HG03521 (cell line): Measurements from ENCODE around the gene PRRT3.
"Not testable (repeated sequence)": the region's sequence is repeated elsewhere in the genome, so short reads cannot be mapped to it uniquely, and the experiment has no call there.

ENCODE experiments used
- ATAC-seq: cut with Tn5 transposase; IDR thresholded peaks from one replicate; pipeline ENCODE4 v1.9.1; 2021; ENCODE audit warnings: mild to moderate bottlenecking, moderate library complexity; ENCODE audit not compliant: unreplicated experiment

Gene PRRT3

GRCh38 chr3:9947025-9947995, 4.9 kb downstream of the PRRT3 start:
- ATAC-seq: no peak

GRCh38 chr3:9946112-9947024, 5.8 kb downstream of the PRRT3 start:
- no peak for ATAC-seq

GRCh38 chr3:9945358-9945757, 6.8 kb downstream of the PRRT3 start:
- ATAC-seq: no peak

GRCh38 chr3:9944271-9944670, 7.9 kb downstream of the PRRT3 start:
- no peak for ATAC-seq

GRCh38 chr3:9942934-9943690, 9.1 kb downstream of the PRRT3 start:
- ATAC-seq: no peak

- ATAC-seq: no peak
Observed at GRCh38 chr3:9942164-9942563, 10.0 kb downstream of the PRRT3 start.

GRCh38 chr3:9940746-9941145, 11.5 kb downstream of the PRRT3 start:
- no peak for ATAC-seq

GRCh38 chr3:9939906-9940305, 12.3 kb downstream of the PRRT3 start:
- not testable (repeated sequence) for ATAC-seq

- ATAC-seq: no peak
Observed at GRCh38 chr3:9938966-9939365, 13.2 kb downstream of the PRRT3 start.

- ATAC-seq: no peak
Observed at GRCh38 chr3:9937486-9938238, 14.5 kb downstream of the PRRT3 start.

GRCh38 chr3:9935966-9936510, 16.2 kb downstream of the PRRT3 start:
- no peak for ATAC-seq

GRCh38 chr3:9934993-9935392, 17.2 kb downstream of the PRRT3 start:
- no peak for ATAC-seq

GRCh38 chr3:9934235-9934621, 18.0 kb downstream of the PRRT3 start:
- no peak for ATAC-seq

GRCh38 chr3:9933561-9934234, 18.5 kb downstream of the PRRT3 start, which contains the start of gene CRELD1:
TSS of gene CRELD1 (plus strand) at chr3:9933834. CDS start at chr3:9934439, 605 bp downstream.
- peak; percentile 86 for ATAC-seq

GRCh38 chr3:9932843-9933560, 19.2 kb downstream of the PRRT3 start:
- ATAC-seq: peak; percentile 58

- no peak for ATAC-seq
Observed at GRCh38 chr3:9932535-9932842, 19.7 kb downstream of the PRRT3 start.

GRCh38 chr3:9930804-9931418, 21.3 kb downstream of the PRRT3 start:
- ATAC-seq: no peak

GRCh38 chr3:9928158-9928557, 24.1 kb downstream of the PRRT3 start:
- ATAC-seq: no peak
